Measurements from ENCODE around the gene DIABLO. TPM values are rescaled to one million over a fixed set of nuclear protein-coding genes. Genes with fewer than 3 reads are reported as not detected.

The DIABLO gene
- total and polyA plus RNA-seq, 9 of the 15 experiments (the other 6 are each of a cell fraction or from before 2014, with no cell fraction given) = 37.3 to 101 (median 80.1) TPM

- TF ChIP-seq TOE1 (IDR thresholded peaks at IDR 0.05; ENCODE audit: borderline replicate concordance) (peak; percentile 37; the same call in 1 of the 2 replicates), TOE1 (CRISPR knock-in tag; IDR thresholded peaks at IDR 0.05; ENCODE audit: borderline replicate concordance, low read depth) (no peak), ZNF274 (IDR thresholded peaks at IDR 0.05; ENCODE audit: borderline replicate concordance, low read depth, low read length) (no peak), NFRKB (IDR thresholded peaks at IDR 0.05; ENCODE audit: low read depth) (peak; percentile 47; the same call in 1 of the 2 replicates), ESRRA (IDR thresholded peaks at IDR 0.05; ENCODE audit: borderline replicate concordance, low read depth) (peak; percentile 46; the same call in 1 of the 2 replicates), ZBTB2 (IDR thresholded peaks at IDR 0.05) (peak; percentile 90), E2F8 (IDR thresholded peaks at IDR 0.05; ENCODE audit: low read depth, partially characterized antibody) (peak; percentile 67), USF1 (CRISPR knock-in tag; IDR thresholded peaks at IDR 0.05) (no peak; the same call in 1 of the 2 replicates), MXI1 (IDR thresholded peaks at IDR 0.05; ENCODE audit: low read depth, low read length) (peak; percentile 38; the same call in 1 of the 2 replicates), TEAD1 (CRISPR knock-in tag; IDR thresholded peaks at IDR 0.05) (peak in 1 of 2 experiments; percentile 27; a peak in 1 of 4 replicates), C11orf30 (IDR thresholded peaks at IDR 0.05; ENCODE audit: low read depth) (peak; percentile 100), DDX20 (tag; IDR thresholded peaks at IDR 0.05; ENCODE audit: low read depth) (no peak), ARNT (IDR thresholded peaks at IDR 0.05) (no peak), RERE (CRISPR knock-in tag; IDR thresholded peaks at IDR 0.05; ENCODE audit: borderline replicate concordance) (peak; percentile 83)
Measured at GRCh38 chr12:122225683-122226365, at the start of gene DIABLO (continued).
